ENCODE data around the gene DAGLA.

DNA sequence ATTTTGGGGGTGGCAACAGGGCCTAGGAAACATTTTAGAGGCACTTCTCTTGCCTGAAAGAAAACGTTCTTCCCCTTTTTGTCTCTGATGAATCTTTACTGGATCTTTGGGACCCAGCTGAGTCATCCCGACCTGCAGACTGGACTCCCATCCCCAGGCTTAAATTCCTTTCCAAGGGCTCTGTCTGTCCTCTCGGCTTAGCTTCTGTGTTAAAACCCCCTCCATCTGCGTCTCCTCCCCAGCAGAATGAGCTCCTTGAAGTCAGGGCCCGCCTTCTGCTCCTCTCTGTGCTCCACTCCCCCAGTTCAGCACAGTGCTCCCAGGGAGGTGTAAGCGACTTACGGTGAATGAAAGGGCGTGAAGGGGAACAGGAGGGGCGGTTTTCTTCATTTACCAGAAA lies 895 bp upstream of the DAGLA start:
- TF ChIP-seq, protein P1, sequence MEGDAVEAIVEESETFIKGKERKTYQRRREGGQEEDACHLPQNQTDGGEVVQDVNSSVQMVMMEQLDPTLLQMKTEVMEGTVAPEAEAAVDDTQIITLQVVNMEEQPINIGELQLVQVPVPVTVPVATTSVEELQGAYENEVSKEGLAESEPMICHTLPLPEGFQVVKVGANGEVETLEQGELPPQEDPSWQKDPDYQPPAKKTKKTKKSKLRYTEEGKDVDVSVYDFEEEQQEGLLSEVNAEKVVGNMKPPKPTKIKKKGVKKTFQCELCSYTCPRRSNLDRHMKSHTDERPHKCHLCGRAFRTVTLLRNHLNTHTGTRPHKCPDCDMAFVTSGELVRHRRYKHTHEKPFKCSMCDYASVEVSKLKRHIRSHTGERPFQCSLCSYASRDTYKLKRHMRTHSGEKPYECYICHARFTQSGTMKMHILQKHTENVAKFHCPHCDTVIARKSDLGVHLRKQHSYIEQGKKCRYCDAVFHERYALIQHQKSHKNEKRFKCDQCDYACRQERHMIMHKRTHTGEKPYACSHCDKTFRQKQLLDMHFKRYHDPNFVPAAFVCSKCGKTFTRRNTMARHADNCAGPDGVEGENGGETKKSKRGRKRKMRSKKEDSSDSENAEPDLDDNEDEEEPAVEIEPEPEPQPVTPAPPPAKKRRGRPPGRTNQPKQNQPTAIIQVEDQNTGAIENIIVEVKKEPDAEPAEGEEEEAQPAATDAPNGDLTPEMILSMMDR (IDR thresholded peaks at IDR 0.05; ENCODE audit: low read length), result no peak
- no peak for TF ChIP-seq EZH2 (optimal IDR thresholded peaks at IDR 0.05; ENCODE audit: low read depth, low read length)
- no peak for TF ChIP-seq EZH2phosphoT487 (IDR thresholded peaks at IDR 0.05; ENCODE audit: low read length)

Data from MM.1S (cell line).